Measurements from ENCODE around the gene CDH4.

CDH4 gene

DNA sequence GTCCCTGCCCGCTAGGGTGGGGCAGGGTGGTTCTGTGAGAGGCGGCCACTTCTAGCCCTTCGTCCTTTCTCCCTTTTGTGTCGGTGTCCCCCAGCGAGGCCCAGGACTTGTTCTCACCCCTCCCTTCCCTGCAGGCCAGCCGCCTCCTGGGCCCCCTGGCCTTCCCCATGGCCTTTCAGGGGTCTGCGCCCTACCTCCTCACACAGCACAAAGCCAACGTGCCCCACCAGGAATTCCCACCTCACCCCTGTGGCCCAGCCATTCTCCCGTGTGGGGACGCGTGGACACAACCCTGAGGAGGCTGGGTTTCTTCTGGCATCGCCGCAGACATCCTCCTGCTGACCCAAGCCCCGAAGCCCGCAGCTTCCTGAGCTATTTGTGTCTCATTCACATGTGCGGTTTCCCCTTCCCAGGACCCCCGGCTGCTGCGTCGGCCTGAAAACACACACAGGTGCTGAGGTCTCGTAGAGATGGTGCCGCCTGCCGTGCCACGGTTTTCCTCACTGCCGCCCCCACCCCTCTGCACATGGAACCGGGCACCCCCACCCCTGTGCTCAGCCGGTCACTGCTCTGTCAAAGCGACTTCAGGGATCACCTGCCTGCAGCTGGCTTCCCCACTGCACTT, 375.8 kb downstream of the CDH4 start:
- Mint-ChIP-seq H3K27ac (no peak overlapping the region), H3K4me1 (ENCODE audit: low read depth) (no peaks in the 10 kb centered on the region), H3K27me3 (ENCODE audit: low read depth) (no peaks in the 10 kb centered on the region), H3K4me3 (no peak overlapping the region), H3K36me3 (ENCODE audit: low read depth) (no peaks in the 10 kb centered on the region), H3K9me3 (no peaks in the 10 kb centered on the region)

DNA sequence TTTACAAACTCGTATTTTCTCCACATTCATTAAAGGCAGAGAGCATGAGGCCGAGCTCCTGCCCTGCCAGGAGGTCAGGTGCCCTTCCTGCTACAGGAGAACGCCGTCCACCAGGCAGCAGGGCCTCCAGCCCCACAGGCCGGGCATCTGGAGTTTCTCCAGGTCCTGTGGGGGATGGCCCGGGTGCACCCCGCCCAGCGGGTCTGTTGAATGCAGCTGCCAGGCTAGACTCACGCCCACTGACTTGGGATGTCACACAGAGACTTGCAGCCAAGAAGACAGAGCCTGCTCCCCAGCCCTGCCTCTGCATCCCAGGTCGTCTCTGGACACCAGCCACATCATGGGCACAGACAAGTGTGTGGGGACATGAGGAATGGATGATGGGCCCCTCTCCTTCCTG, 376.4 kb downstream of the CDH4 start:
- no peak overlapping the region for H3K4me3 Mint-ChIP-seq
- no peaks in the 10 kb centered on the region for H3K36me3 Mint-ChIP-seq (ENCODE audit: low read depth)
- H3K27ac Mint-ChIP-seq, result no peak overlapping the region
- H3K4me1 Mint-ChIP-seq (ENCODE audit: low read depth), result no peaks in the 10 kb centered on the region
- H3K27me3 Mint-ChIP-seq (ENCODE audit: low read depth), result no peaks in the 10 kb centered on the region
- no peaks in the 10 kb centered on the region for H3K9me3 Mint-ChIP-seq

DNA sequence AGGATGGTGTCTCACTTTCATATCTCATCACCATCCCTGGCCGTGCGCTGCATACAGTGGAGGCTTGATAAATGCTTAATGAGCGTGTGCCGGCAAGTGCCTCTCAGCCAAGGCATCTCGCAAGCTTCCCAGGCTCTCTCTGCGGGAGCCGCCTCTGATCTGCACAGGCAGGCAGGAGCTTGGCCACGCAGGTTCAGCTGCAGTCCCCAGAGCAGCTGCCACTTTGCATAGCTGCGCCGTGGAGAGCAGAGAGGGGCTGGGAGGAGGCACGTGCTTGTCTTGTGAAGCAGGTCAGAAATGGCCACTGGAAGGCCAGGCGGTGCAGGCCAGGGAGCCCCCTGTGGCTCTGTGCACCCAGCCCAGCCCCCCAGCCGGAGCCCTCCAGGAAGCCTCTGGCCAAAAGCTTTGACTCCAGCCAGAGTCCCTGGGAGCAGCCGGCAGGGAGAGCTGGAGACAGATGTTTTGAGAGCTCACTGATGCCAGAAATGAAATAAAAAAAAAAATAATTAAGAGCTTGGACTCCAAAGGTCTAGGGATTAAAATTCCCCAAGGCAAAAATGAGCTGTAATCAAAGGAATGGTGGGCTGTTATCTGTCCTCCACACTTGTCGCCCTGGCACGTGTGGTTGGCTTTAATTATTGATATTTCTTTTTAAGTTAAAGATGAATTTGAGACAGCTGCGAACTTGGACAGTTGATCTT, 377.0 kb downstream of the CDH4 start:
- no peaks in the 10 kb centered on the region for H3K36me3 Mint-ChIP-seq (ENCODE audit: low read depth)
- H3K4me1 Mint-ChIP-seq (ENCODE audit: low read depth), result no peaks in the 10 kb centered on the region
- no peaks in the 10 kb centered on the region for H3K27me3 Mint-ChIP-seq (ENCODE audit: low read depth)
- H3K27ac Mint-ChIP-seq, result no peak overlapping the region
- H3K9me3 Mint-ChIP-seq, result no peaks in the 10 kb centered on the region
- H3K4me3 Mint-ChIP-seq, result no peak overlapping the region

DNA sequence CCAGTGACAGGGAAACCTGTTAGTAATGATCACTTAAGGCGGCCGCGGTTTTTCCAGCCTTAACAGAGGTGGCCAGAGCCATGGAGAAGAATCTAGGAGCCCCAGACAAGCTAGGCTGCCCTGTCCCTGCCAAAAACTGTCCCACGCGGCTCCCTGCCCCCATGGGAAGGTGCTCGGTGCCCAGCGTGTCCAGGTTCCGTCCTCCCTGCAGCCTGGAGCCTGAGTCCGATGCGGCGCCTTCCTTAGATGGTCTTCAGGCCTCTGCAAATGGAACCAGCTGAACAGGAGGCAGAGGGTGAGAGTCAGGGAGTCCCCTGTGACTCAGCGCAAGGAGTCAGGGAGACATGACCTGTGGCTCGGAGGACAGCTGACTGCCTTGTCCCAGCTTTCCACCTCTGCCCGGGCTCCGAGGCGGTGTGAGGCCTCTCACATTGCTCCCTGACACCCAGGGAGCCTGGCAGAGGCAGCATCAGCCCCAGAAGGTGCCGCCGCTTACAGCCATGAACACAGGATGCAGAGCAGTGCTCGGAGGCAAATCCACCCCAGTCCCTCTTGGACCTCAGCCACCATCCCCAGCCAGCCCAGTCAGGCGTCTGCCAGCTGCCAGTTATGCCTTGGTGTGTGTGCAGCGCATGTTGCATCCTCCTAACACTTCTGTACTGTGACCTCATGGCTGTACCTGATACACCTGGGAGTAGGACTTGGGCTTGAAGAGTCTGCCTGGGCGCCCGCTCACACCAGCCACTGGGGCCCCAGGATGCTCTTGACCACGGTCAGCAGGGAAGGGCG, 377.7 kb downstream of the CDH4 start:
- Mint-ChIP-seq H3K27ac (no peak overlapping the region), H3K9me3 (no peaks in the 10 kb centered on the region), H3K4me3 (no peak overlapping the region), H3K27me3 (ENCODE audit: low read depth) (no peaks in the 10 kb centered on the region), H3K4me1 (ENCODE audit: low read depth) (no peaks in the 10 kb centered on the region), H3K36me3 (ENCODE audit: low read depth) (no peaks in the 10 kb centered on the region)

DNA sequence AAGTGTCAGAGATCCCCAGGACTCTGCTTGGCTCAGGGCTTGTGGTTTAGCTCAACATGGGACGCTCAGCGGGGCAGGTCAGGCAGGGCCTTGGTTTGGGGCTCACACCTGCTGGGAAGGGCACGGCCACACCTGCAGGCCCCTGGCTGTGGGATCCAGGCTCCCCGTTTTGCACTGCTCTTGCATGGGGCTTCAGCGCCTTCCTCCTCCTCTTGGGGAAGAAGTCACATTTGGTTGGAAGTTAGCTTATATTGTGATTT, 378.3 kb downstream of the CDH4 start:
- Mint-ChIP-seq H3K36me3 (ENCODE audit: low read depth) (no peaks in the 10 kb centered on the region), H3K4me3 (no peak overlapping the region), H3K27ac (no peak overlapping the region), H3K27me3 (ENCODE audit: low read depth) (no peaks in the 10 kb centered on the region), H3K9me3 (no peaks in the 10 kb centered on the region), H3K4me1 (ENCODE audit: low read depth) (no peaks in the 10 kb centered on the region)

DNA sequence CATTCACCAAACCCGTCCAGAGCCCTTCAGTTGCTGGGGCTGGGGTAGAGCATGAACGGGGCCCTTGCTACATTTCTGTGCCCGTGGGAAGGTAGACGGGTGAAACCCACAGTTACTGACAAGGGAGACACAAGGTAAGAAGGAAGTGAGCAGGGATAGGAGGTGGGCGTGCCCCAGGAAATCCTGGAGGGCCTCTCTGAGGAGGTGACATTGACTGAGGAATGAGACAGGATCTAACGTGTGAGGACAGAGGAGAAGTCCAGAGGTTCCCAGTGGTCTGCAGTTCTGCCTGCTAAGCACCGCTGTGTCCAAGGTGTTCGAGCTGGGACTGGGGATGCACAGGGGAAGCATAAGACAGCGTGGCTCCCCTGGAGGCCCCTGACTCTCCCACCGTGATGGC, 378.8 kb downstream of the CDH4 start:
- H3K27ac Mint-ChIP-seq, result no peak overlapping the region
- no peak overlapping the region for H3K4me3 Mint-ChIP-seq
- H3K27me3 Mint-ChIP-seq (ENCODE audit: low read depth), result no peaks in the 10 kb centered on the region
- H3K36me3 Mint-ChIP-seq (ENCODE audit: low read depth), result no peaks in the 10 kb centered on the region
- H3K4me1 Mint-ChIP-seq (ENCODE audit: low read depth), result no peaks in the 10 kb centered on the region
- no peaks in the 10 kb centered on the region for H3K9me3 Mint-ChIP-seq

DNA sequence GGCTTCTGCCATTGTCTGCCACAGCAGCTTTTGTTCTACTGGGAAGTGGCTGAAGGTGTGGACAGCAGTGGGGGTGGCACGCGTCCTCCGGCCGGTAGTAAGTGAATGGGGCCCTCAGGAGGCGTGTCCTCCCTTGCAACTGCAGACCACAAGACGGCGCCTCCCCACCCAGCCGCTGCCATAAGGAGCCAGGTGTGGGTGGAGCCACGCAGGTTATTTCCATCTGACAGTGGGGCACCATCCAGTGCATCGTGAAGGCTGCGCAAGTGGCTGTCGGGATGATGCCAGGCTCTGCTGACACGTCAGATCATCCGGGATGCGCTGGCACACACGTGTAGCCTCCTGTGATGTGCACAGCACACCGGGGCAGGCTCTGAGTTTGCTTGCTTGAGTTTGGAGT, 379.7 kb downstream of the CDH4 start:
- H3K4me1 Mint-ChIP-seq (ENCODE audit: low read depth), result no peaks in the 10 kb centered on the region
- no peak overlapping the region for H3K4me3 Mint-ChIP-seq
- H3K36me3 Mint-ChIP-seq (ENCODE audit: low read depth), result no peaks in the 10 kb centered on the region
- no peak overlapping the region for H3K27ac Mint-ChIP-seq
- H3K27me3 Mint-ChIP-seq (ENCODE audit: low read depth), result no peaks in the 10 kb centered on the region
- H3K9me3 Mint-ChIP-seq, result no peaks in the 10 kb centered on the region

DNA sequence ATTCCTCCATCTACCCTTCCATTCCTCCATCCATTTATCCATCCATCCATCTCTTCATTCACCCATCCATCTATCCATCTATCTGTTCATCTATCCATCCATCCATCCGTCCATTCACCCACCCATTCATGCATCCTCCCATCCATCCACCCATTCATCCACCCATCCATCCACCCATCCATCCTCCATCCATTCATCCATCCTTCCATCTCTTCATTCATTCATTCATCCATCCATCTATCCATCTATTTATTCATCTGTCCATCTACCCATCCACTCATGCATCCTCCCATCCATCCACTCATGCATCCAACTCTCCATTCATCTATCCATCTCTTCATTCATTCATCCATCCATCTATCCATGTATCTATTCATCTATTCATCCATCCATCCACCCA, 380.9 kb downstream of the CDH4 start:
- H3K4me3 Mint-ChIP-seq, result no peak overlapping the region
- H3K9me3 Mint-ChIP-seq, result no peaks in the 10 kb centered on the region
- no peaks in the 10 kb centered on the region for H3K27me3 Mint-ChIP-seq (ENCODE audit: low read depth)
- no peaks in the 10 kb centered on the region for H3K36me3 Mint-ChIP-seq (ENCODE audit: low read depth)
- no peaks in the 10 kb centered on the region for H3K4me1 Mint-ChIP-seq (ENCODE audit: low read depth)
- H3K27ac Mint-ChIP-seq, result no peak overlapping the region

DNA sequence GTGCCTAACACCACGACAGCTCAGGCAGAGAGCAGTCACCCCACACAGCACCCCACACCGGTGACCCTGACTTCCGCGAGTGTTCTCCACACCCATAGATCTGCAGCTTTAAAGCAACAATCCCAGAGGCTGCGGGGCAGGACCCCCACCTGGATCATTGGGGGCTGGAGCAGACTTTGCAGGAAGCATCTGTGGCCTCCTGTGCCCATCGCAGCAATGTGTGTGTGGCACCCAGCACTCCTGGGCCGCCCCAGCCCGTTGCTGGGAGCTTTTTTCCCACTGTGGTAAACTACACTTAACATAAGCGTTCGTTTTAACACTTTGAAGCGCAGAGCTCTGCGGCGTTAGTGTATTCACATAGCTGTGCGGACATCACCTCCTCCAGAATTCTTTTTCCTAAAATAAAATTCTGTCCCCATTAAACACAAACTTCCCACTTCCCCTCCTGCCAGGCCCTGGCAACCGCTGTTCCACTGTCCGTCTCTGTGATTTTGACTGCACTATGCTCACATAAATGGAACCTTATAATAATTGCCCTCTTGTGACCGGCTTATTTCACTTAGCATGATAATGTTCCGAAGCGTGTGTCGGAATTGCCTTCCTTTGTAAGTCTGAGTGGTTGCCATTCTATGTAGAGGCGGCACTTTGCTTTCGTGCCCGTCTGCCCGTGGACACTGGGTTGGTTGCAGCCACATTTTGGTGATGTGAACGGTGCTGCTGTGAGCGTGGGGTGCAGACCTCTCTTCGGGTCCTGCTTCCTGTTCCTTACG, 382.5 kb downstream of the CDH4 start:
- Mint-ChIP-seq H3K27me3 (ENCODE audit: low read depth) (no peaks in the 10 kb centered on the region), H3K27ac (no peak overlapping the region), H3K4me1 (ENCODE audit: low read depth) (no peaks in the 10 kb centered on the region), H3K4me3 (no peak overlapping the region), H3K9me3 (no peaks in the 10 kb centered on the region), H3K36me3 (ENCODE audit: low read depth) (no peaks in the 10 kb centered on the region)

DNA sequence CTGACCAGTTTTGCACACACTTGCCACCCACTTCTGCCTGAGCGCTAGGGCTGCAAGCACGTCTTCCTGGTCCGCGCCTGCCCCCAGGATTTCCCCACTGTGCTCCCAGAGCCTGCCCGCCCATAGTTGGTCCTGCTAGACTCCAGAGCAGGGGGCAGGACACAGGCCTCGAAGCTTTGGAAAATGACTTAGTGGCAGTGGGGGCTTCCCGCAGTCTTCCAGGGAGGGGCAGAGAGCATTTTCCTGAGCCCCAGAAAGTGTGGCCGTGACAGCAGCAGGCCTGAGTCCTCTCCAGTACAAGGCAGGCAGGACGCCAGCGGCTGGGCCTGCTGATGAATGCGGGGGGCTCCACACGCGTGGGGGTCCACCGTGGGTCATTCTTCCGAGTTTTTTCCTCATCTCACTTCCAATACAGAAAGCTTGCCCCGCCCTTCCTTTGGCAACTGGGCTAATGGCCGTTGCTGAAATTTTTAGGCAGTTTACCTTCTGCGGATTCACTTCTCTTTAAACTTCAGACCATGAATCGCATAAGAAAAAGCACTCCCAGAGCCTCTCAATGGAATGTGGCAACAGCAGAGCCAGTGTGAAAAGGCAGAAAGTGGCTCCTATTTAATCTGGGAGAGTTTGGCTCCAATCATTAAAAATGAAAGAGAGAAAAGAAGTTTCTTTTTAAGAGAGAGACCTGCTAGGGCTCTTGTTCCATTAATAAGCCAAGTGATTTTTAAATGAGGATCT, 383.8 kb downstream of the CDH4 start:
- Mint-ChIP-seq H3K9me3 (no peaks in the 10 kb centered on the region), H3K27me3 (ENCODE audit: low read depth) (no peaks in the 10 kb centered on the region), H3K27ac (no peak overlapping the region), H3K4me3 (no peak overlapping the region), H3K4me1 (ENCODE audit: low read depth) (no peaks in the 10 kb centered on the region), H3K36me3 (ENCODE audit: low read depth) (no peaks in the 10 kb centered on the region)

DNA sequence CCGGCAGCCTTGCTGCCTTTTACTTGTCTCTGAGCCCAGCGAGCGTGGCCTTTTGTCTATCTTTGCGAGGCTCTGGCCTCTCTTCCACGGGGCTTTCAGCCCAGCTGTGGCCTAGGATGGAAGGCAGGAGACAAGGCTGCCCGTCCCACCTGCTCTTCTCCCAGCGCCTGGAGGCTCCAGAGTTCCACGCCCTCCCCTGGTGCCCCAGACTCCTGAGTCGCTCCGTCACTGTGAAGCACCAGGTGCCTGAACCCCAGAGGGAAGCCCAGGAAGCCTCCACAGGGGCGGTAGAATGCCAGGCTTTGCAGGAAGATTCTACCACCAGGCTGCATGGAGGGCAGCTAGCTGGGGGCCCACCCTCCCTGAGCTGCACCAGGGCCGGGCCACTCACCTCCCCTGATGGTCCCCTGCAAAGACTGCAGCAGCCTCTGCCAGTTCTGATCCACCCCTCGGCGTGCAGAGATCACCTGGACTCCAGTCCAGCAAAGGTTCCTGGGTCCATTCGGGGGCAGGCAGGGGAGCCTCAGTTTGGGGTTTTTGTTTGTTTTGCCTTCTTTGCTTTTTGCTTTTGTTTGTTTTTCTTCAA, 384.6 kb downstream of the CDH4 start:
- H3K4me1 Mint-ChIP-seq (ENCODE audit: low read depth), result no peaks in the 10 kb centered on the region
- H3K27me3 Mint-ChIP-seq (ENCODE audit: low read depth), result no peaks in the 10 kb centered on the region
- no peaks in the 10 kb centered on the region for H3K36me3 Mint-ChIP-seq (ENCODE audit: low read depth)
- no peak overlapping the region for H3K4me3 Mint-ChIP-seq
- no peak overlapping the region for H3K27ac Mint-ChIP-seq
- no peaks in the 10 kb centered on the region for H3K9me3 Mint-ChIP-seq

DNA sequence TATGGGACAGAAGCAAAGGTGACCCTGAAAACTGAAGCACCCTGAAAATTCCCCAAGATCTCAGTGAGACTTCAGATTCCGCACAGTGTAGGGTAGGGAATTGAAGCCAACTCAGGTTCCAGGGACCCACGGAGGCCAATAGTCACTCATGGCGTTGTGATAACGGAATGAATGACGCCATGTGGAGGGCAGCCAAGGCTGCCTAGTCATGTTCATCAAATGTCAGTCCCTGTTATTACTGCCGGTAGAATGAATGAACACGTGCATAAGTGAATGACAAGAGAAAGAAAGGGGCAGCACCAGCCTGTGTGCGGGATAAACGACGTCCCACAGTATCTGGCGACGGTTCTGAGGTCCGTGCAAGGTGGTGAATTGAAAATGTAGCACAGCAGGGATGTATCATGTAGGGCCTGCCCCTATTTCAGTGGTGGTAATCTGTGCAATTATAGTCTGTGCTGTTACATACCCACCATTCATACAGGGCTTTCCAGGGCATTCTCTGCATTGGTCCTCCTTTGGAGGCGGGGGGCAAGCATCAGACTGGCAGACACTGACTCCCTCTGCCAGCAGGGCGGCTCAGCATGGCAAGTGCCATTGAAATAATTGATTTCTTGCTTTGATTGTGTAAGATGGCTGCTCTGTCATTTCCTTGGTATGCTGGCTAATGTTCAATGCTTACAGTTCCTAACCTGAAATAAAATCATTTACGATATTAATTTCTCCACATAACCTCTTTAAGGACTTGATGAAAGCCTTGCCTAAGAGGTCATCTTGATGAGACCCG, 386.9 kb downstream of the CDH4 start:
- no peak overlapping the region for H3K27ac Mint-ChIP-seq
- H3K4me3 Mint-ChIP-seq, result no peak overlapping the region
- H3K36me3 Mint-ChIP-seq (ENCODE audit: low read depth), result no peaks in the 10 kb centered on the region
- H3K4me1 Mint-ChIP-seq (ENCODE audit: low read depth), result no peaks in the 10 kb centered on the region
- H3K27me3 Mint-ChIP-seq (ENCODE audit: low read depth), result no peaks in the 10 kb centered on the region
- H3K9me3 Mint-ChIP-seq, result no peaks in the 10 kb centered on the region

DNA sequence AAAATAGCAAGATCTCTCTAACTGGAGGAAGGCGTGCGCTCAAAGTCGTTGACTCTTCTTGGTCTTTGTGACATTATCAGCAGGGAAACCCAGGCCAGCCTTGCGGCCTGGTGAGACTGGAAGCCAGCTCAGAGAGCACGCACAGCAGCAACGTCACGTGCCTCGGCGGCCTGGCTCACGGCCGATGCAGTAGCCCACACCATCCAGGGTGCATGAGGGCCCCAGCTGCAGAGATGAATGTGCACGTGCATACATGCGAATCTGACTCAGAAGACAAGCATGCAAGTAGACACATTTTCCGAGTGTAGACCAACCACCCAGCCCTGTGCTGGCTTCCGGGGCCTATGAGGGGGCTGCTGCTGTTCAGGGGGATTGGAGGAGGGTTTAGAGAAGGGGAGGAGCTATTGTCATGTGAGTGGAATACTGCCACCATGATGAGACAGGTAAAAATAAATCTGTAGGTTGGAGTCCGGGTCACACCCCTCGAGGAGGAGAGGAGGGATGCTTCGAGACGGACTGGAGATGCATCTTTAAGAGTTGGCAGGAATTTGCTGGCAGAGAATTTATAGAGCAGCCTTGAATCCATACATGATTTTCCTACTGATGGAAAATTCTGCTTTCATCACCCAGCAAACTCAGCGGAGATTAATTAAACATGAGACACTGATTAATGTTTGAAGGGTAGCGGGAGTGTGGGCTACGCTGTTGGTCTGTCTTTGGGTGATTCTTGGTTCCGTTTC, 388.2 kb downstream of the CDH4 start:
- Mint-ChIP-seq H3K9me3 (no peaks in the 10 kb centered on the region), H3K4me3 (no peak overlapping the region), H3K36me3 (ENCODE audit: low read depth) (no peaks in the 10 kb centered on the region), H3K4me1 (ENCODE audit: low read depth) (no peaks in the 10 kb centered on the region), H3K27me3 (ENCODE audit: low read depth) (no peaks in the 10 kb centered on the region), H3K27ac (no peak overlapping the region)
